CD4-positive, alpha-beta memory T cell (primary cell): ENCODE results near the gene RNGTT. TPM values are rescaled to one million over a fixed set of nuclear protein-coding genes. Genes with fewer than 3 reads are reported as not detected.
A peak's percentile ranks its signal among the peaks of the same experiment; 100 is the strongest.
"Not testable (repeated sequence)": the region's sequence is repeated elsewhere in the genome, so short reads cannot be mapped to it uniquely, and the experiment has no call there.

Source experiments
- CTCF ChIA-PET: fragments of 350-600 bp; sonication (Branson Sonifier 250); formaldehyde crosslinking; loops from one replicate; lab custom pipeline; 2021; ENCODE audit warnings: inconsistent platforms; ENCODE audit not compliant: partially characterized antibody; lab: Charles Lee
- POLR2A ChIA-PET: fragments of 350-600 bp; sonication (Branson Sonifier 250); formaldehyde crosslinking; loops from one replicate; lab custom pipeline; 2021; ENCODE audit not compliant: partially characterized antibody; lab: Charles Lee
- DNase-seq, 5 donors: peaks; one replicate each; pipeline versions ENCODE4 v3.0.0 to v3.0.0-alpha.2; 2020 to 2022; ENCODE audit warnings: mixed read lengths in 1 of 5
- H3K27ac ChIP-seq: one replicate; pipeline ENCODE4 v1.7.0; 2013; ENCODE audit warnings: low read depth, low read length
- H3K27me3 ChIP-seq: 2 replicates; pipeline ENCODE4 v1.7.0; 2013; ENCODE audit warnings: mild to moderate bottlenecking, low read length, moderate library complexity; ENCODE audit not compliant: insufficient read depth
- H3K36me3 ChIP-seq: 2 replicates; pipeline ENCODE4 v1.7.0; 2013; ENCODE audit warnings: mild to moderate bottlenecking, low read length, moderate library complexity; ENCODE audit not compliant: insufficient read depth
- H3K4me1 ChIP-seq: 2 replicates; pipeline ENCODE4 v1.7.0; 2013; ENCODE audit warnings: mild to moderate bottlenecking, low read length, moderate library complexity; ENCODE audit not compliant: insufficient read depth
- H3K4me3 ChIP-seq, 2 donors: one replicate each; pipeline ENCODE4 v1.7.0; 2013; ENCODE audit warnings: low read length in 2 of 2, mild to moderate bottlenecking in 1 of 2
- H3K9me3 ChIP-seq, 2 donors: one replicate each; pipeline ENCODE4 v1.7.0; 2013; ENCODE audit warnings: low read length in 2 of 2, control low read depth in 1 of 2; ENCODE audit not compliant: control insufficient read depth in 1 of 2
- H3K27ac Mint-ChIP-seq, 7 donors: one replicate each; pipeline ENCODE4 v1.8.0; 2020 to 2021; ENCODE audit warnings: mixed read lengths in 7 of 7, mild to moderate bottlenecking in 6 of 7, inconsistent platforms in 3 of 7, moderate library complexity in 3 of 7
- H3K27me3 Mint-ChIP-seq, 2 donors: one replicate each; pipeline ENCODE4 v1.8.0; 2020 to 2021; ENCODE audit warnings: mixed read lengths in 2 of 2
- H3K36me3 Mint-ChIP-seq, 2 donors: one replicate each; pipeline ENCODE4 v1.8.0; 2020 to 2021; ENCODE audit warnings: mixed read lengths in 2 of 2, inconsistent platforms in 1 of 2, mild to moderate bottlenecking in 1 of 2
- H3K4me1 Mint-ChIP-seq, 4 donors: one replicate each; pipeline ENCODE4 v1.8.0; 2020 to 2021; ENCODE audit warnings: mixed read lengths in 4 of 4, mild to moderate bottlenecking in 1 of 4
- H3K4me3 Mint-ChIP-seq, 8 donors: one replicate each; pipeline ENCODE4 v1.8.0; 2020 to 2021; ENCODE audit warnings: mixed read lengths in 8 of 8, mild to moderate bottlenecking in 7 of 8, moderate library complexity in 6 of 8, inconsistent platforms in 3 of 8
- H3K9me3 Mint-ChIP-seq, 8 donors: one replicate each; pipeline ENCODE4 v1.8.0; 2020 to 2021; ENCODE audit warnings: mixed read lengths in 8 of 8, mild to moderate bottlenecking in 5 of 8, inconsistent platforms in 3 of 8, moderate library complexity in 1 of 8
- intact Hi-C: fragments of 100-400 bp; cut with micrococcal nuclease; formaldehyde crosslinking; loops from one replicate; pipeline ENCODE4 v1.15.1; 2023
- polyA plus RNA-seq, 2 donors: library from polyadenylated mRNA; unstranded; fragments of 300-500 nt; fragmentation: Illumina TruSeq; gene quantifications; one replicate each; pipeline ENCODE4 v1.2.3, GENCODE V29; 2021
- total RNA-seq, 2 experiments: library from RNA; stranded (reverse); gene quantifications; one replicate each; pipeline ENCODE4 v1.2.3, GENCODE V29; 2021

Gene RNGTT
- total and polyA plus RNA-seq, 4 experiments from 2014 or later = 17.3 to 21.8 (median 19.1) TPM

DNA sequence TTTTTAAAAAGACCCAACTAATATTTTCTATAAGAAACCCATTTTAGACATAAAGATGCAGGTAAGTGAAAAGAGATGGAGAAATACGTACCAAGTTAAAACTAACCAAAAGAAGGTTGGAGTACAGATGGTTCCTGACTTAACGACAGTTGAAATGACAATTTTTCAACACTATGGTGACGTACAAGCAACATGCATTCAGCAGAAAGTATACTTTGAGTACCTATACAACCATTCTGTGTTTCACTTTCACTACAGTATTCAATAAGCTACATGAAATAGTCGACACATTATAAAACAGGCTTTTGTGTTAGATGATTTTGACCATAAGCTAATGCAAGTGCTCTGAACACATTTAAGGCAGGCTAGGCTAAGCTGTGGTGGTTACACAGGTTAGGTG, 228.9 kb downstream of the RNGTT start:
- Mint-ChIP-seq H3K27me3 (no peaks in the 10 kb centered on the region), H3K36me3 (peaks cover 42 to 79% of the 10 kb centered on the region in 2 donors), H3K9me3 (peaks cover 0 to 6% (median 0%) of the 10 kb centered on the region in 8 donors), H3K4me3 (no peak overlapping the region), H3K4me1 (peaks cover 5 to 9% (median 8%) of the 10 kb centered on the region in 4 donors), H3K27ac (no peak overlapping the region)
- Histone ChIP-seq H3K27me3 (no peaks in the 10 kb centered on the region), H3K36me3 (no peaks in the 10 kb centered on the region), H3K4me3 (no peak overlapping the region), H3K9me3 (no peaks in the 10 kb centered on the region), H3K27ac (no peak overlapping the region), H3K4me1 (no peaks in the 10 kb centered on the region)
- ChIA-PET CTCF (no interaction called here), POLR2A (no interaction called here)
- intact Hi-C loops = no loop called here
- DNase-seq = no peak

DNA sequence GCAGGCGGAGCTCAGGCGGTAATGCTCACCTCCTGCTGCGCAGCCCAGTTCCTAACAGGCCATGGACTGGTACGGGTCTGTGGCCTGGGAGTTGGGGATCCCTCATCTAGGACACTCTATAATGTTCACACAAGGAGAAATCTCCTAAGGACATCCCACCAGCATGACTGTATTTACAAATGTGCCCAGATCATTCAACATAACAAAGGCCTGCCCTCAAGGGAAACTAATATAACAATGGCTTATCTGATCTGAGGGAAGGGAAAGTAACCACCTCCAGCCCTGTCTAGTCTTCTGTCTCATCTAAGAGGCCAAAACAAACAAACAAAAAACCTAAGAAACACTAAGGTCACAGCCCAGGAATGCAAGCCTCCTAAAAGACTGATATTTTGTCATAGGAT, 232.8 kb downstream of the RNGTT start:
- no peak overlapping the region for H3K4me3 ChIP-seq
- H3K4me1 Mint-ChIP-seq = peaks cover 3 to 11% (median 7%) of the 10 kb centered on the region in 4 donors
- H3K36me3 Mint-ChIP-seq = peaks cover 28 to 62% of the 10 kb centered on the region in 2 donors

DNA sequence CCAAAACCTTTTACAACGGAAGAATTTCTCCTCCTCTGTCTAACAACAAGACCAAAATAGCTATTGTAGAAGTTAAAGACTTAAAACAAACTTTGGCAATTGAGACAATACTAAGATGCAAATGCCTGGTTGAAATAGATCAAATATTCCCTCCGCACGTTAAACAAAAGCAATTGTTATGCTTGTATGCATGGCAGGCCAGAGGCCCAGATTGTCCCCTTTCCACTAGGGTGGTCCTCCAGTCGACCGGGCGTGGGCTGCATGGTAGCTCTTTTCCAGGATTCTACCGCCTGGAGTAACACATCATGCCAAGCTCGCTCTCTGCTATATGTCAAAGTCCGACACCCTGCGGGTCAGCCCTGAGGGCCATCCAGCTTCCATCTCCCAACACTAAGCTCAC, 234.7 kb downstream of the RNGTT start:
- H3K9me3 ChIP-seq = no peaks in the 10 kb centered on the region
- no peak overlapping the region for H3K4me3 Mint-ChIP-seq
- ChIA-PET CTCF (no interaction called here), POLR2A (no interaction called here)
- peaks cover 3% of the 10 kb centered on the region for H3K4me1 ChIP-seq
- no peaks in the 10 kb centered on the region for H3K27me3 Mint-ChIP-seq
- intact Hi-C loops = no loop called here
- H3K9me3 Mint-ChIP-seq = peaks cover 0 to 4% (median 0%) of the 10 kb centered on the region in 8 donors
- peaks cover 30 to 49% of the 10 kb centered on the region in 2 donors for H3K36me3 Mint-ChIP-seq
- no peak overlapping the region for H3K4me3 ChIP-seq
- no peak for DNase-seq
- no peaks in the 10 kb centered on the region for H3K36me3 ChIP-seq
- no peaks in the 10 kb centered on the region for H3K27me3 ChIP-seq
- peaks cover 3 to 11% (median 7%) of the 10 kb centered on the region in 4 donors for H3K4me1 Mint-ChIP-seq
- no peak overlapping the region for H3K27ac ChIP-seq
- no peak overlapping the region for H3K27ac Mint-ChIP-seq

More for the DNA sequence above, 232.8 kb downstream of the RNGTT start:
- peaks cover 0 to 6% (median 0%) of the 10 kb centered on the region in 8 donors for H3K9me3 Mint-ChIP-seq
- ChIA-PET CTCF (no interaction called here), POLR2A (no interaction called here)
- no peak overlapping the region for H3K27ac Mint-ChIP-seq
- H3K4me3 Mint-ChIP-seq = no peak overlapping the region
- Histone ChIP-seq H3K36me3 (no peaks in the 10 kb centered on the region), H3K9me3 (no peaks in the 10 kb centered on the region), H3K4me1 (peaks cover 3% of the 10 kb centered on the region), H3K27ac (no peak overlapping the region), H3K27me3 (no peaks in the 10 kb centered on the region)
- intact Hi-C loops = no loop called here
- H3K27me3 Mint-ChIP-seq = no peaks in the 10 kb centered on the region
- no peak for DNase-seq

DNA sequence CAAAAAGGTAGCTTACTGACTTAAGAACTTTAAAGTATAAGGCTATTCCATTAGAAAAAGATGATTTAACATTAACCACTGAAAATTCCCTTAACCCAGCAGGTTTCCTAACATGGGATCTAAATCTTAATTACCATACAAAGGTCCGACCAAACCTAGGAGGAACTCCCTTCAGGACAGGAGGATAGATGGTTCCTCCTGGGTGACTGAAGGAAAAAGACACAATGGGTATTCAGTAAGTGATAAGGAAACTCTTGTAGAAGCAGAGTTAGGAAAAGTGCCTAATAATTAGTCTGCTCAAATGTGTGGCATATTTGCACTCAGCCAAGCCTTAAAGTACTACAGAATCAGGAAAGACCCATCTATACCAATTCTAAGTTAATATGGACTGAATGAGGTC, 237.0 kb downstream of the RNGTT start:
- H3K27ac ChIP-seq, H3K4me1 ChIP-seq, POLR2A ChIA-PET, H3K4me3 Mint-ChIP-seq, H3K4me3 ChIP-seq, CTCF ChIA-PET, DNase-seq, H3K27me3 Mint-ChIP-seq, H3K9me3 Mint-ChIP-seq, intact Hi-C loops, H3K27ac Mint-ChIP-seq, H3K36me3 ChIP-seq, H3K27me3 ChIP-seq, H3K9me3 ChIP-seq: not testable (repeated sequence)
- H3K36me3 Mint-ChIP-seq = peaks cover 28 to 38% of the 10 kb centered on the region in 2 donors
- peaks cover 1 to 11% (median 7%) of the 10 kb centered on the region in 4 donors for H3K4me1 Mint-ChIP-seq

DNA sequence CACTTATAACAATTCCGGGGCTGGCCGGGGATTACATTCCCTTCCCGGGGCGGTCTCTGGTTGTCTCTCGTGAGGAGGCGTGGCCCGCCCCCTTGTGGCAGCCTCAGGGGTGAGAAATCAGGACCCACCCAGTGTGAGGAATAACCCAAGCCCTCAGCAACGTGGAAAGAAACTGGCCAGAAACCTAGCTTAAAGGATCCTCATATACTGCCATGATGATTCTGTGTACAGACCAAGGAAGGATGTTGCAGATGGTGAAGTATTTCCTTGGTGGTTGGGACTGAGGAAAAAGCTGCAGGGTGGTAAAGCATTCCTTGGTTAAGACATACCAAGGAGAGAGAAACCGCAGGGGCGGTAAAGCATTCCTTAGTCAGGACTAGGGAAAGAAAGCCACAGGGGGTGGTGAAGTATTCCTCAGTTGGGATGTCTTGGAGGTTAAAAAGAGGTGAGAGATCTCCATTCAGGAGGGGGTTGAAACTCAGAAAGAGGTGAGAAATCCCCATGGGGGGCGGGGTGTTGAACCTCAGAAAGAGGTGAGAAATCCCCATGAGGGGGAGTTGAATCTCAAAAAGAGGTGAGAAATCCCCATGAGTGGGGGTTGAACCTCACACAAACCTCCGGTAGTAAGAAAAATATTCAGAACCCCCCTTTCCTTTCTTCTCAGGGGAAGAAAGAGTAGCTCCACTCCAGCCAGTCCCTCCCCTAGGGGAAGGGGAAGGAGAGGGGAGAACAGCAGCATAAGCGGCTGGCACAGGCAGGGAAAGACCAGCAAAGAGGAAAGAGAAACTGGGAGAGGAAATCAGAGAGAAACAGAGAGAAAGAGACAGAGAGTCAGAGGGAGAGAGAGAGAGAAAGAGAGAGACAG, 238.1 kb downstream of the RNGTT start:
- ChIA-PET CTCF (no interaction called here), POLR2A (no interaction called here)
- peak in 1 of 5 donors; percentile 33 for DNase-seq
- Histone ChIP-seq H3K4me3 (no peak overlapping the region), H3K27me3 (no peaks in the 10 kb centered on the region), H3K4me1 (peaks cover 3% of the 10 kb centered on the region), H3K9me3 (no peaks in the 10 kb centered on the region), H3K36me3 (no peaks in the 10 kb centered on the region), H3K27ac (no peak overlapping the region)
- no peaks in the 10 kb centered on the region for H3K27me3 Mint-ChIP-seq
- intact Hi-C loops = no loop called here
- peak overlapping the region in 1 of 8 donors; percentile 12 for H3K4me3 Mint-ChIP-seq
- peak overlapping the region in 3 of 7 donors; percentile 47 to 58 (median 50) for H3K27ac Mint-ChIP-seq
- H3K9me3 Mint-ChIP-seq = no peaks in the 10 kb centered on the region
- peaks cover 1 to 11% (median 7%) of the 10 kb centered on the region in 4 donors for H3K4me1 Mint-ChIP-seq
- peaks cover 21 to 27% of the 10 kb centered on the region in 2 donors for H3K36me3 Mint-ChIP-seq

DNA sequence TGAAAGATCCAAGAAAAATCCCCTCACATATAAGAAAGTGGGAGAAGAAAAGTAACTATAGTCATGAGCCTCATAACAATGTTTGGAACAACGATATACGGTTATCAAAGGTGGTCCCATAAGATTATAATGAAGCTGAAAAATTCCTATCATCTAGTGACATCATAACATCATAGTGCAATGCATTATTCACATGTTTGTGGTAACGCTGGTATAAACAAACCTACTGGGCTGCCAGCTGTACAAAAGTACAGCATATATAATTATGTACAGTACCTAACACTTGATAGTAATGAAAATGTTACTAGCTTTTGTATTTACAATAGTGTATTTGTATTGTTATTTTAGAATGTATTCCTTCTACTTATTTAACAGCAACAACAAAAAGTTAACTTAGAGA, 240.7 kb downstream of the RNGTT start:
- peaks cover 13 to 16% of the 10 kb centered on the region in 2 donors for H3K36me3 Mint-ChIP-seq
- H3K4me1 Mint-ChIP-seq = peaks cover 0 to 11% (median 4%) of the 10 kb centered on the region in 4 donors
- no peaks in the 10 kb centered on the region for H3K9me3 Mint-ChIP-seq
- Histone ChIP-seq H3K27me3 (no peaks in the 10 kb centered on the region), H3K4me3 (no peak overlapping the region), H3K4me1 (no peaks in the 10 kb centered on the region), H3K36me3 (no peaks in the 10 kb centered on the region), H3K27ac (no peak overlapping the region), H3K9me3 (no peaks in the 10 kb centered on the region)
- CTCF ChIA-PET = no interaction called here
- H3K27ac Mint-ChIP-seq = no peak overlapping the region
- no peak overlapping the region for H3K4me3 Mint-ChIP-seq
- no peak for DNase-seq
- intact Hi-C loops = no loop called here
- no peaks in the 10 kb centered on the region for H3K27me3 Mint-ChIP-seq
- POLR2A ChIA-PET = no interaction called here

DNA sequence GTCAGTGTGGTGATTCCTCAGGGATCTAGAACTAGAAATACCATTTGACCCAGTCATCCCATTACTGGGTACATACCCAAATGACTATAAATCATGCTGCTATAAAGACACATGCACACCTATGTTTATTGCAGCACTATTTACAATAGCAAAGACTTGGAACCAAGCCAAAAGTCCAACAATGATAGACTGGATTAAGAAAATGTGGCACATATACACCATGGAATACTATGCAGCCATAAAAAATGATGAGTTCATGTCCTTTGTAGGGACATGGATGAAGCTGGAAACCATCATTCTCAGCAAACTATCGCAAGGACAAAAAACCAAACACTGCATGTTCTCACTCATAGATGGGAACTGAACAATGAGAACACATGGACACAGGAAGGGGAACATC, 247.0 kb downstream of the RNGTT start:
- H3K27me3 ChIP-seq, H3K27ac ChIP-seq, H3K9me3 Mint-ChIP-seq, H3K4me3 ChIP-seq, H3K27me3 Mint-ChIP-seq, POLR2A ChIA-PET, H3K36me3 ChIP-seq, intact Hi-C loops, H3K4me3 Mint-ChIP-seq, H3K9me3 ChIP-seq, H3K4me1 Mint-ChIP-seq, DNase-seq, CTCF ChIA-PET, H3K4me1 ChIP-seq: not testable (repeated sequence)
- peak overlapping the region in 1 of 7 donors; percentile 31 for H3K27ac Mint-ChIP-seq
- peaks cover 17 to 18% of the 10 kb centered on the region in 2 donors for H3K36me3 Mint-ChIP-seq
